Measurements from ENCODE around the gene CCL25.

DNA sequence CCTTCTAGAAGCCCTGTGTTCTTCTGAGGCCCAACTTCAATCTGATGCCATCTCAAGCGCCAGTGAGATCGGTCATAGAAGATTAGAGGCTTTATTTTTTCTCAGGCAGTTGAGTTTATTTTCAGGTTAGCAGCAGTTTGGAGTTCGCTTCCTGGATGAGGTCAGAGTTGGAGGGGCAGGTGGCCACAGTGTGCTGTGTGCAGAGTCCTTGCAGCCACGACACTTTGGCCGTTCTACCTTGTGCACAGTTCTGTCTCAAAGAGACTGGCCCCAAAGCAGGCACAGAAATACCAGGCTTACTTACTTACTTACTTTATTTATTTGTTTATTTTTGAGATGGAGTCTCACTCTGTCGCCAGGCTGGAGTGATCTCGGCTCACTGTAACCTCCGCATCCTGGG lies 31.2 kb upstream of the CCL25 start:
- TF ChIP-seq CTCF (IDR thresholded peaks at IDR 0.05) (no peak), POLR2A (IDR thresholded peaks at IDR 0.05) (no peak)

All from ovary (tissue), 3 donors.